ENCODE data around the gene SERP1. TPM values are rescaled to one million over a fixed set of nuclear protein-coding genes. Genes with fewer than 3 reads are reported as not detected.
A peak's percentile ranks its signal among the peaks of the same experiment; 100 is the strongest.

The SERP1 gene
- polyA plus RNA-seq (2012; rRNA removed): 61.7 and 77.4 TPM in 2 replicates
- 60.7 and 61.4 TPM in 2 replicates for polyA plus RNA-seq (2012; cell fraction: cytosol; rRNA removed)
- polyA plus RNA-seq (2012; cell fraction: nucleus; rRNA removed): 77.7 and 128 TPM in 2 replicates

GRCh38 chr3:150546226-150547044, at the start of gene SERP1, which contains the start of gene EIF2A:
Gene SERP1 (minus strand): TSS chr3:150546496. CDS start chr3:150546135, 361 bp downstream.
Gene EIF2A (plus strand): TSS chr3:150546787. CDS start chr3:150546803, 16 bp downstream.
- H2AFZ ChIP-seq (ENCODE audit: low read depth): peak within 1 kb of the TSS; percentile 81
- CTCF ChIA-PET: interaction anchor here (1.1 kb wide), 1 partner anchor 217 kb away, joined by 3 read pairs; the partner anchor contains the start of gene SIAH2
- H3F3A ChIP-seq (replicated peaks; ENCODE audit: insufficient read depth): peaks cover 18% of the 10 kb centered on the region
- H3K9me3 ChIP-seq: no peaks in the 10 kb centered on the region
- peak; percentile 94 for DNase-seq
- H3K4me3 ChIP-seq (ENCODE audit: low read depth in 2 of 2, low read length in 1 of 2): peak within 1 kb of the TSS; percentile 83 to 87
- POLR2A ChIA-PET: interaction anchor here (0.8 to 1.3 kb wide), 7 partner anchors 9 to 575 kb away, joined by 3 to 10 read pairs (median 3); partner anchors contain the start of genes ERICH6, SELENOT and SIAH2
- H3K27me3 ChIP-seq (ENCODE audit: insufficient read depth): no peaks in the 10 kb centered on the region
- 1% methylated on average over 27 of the region's 86 CpGs for whole genome bisulfite sequencing (ENCODE audit: low lambda C conversion rate)
- peak within 1 kb of the TSS; percentile 96 for H3K9ac ChIP-seq
- H3K36me3 ChIP-seq (replicated peaks in 1 of 2; ENCODE audit: control insufficient read depth in 1 of 2, insufficient read depth in 2 of 2, low read length in 1 of 2): peaks cover 31 to 43% of the 10 kb centered on the region in 2 experiments
- peak within 1 kb of the TSS; percentile 95 to 98 for H3K27ac ChIP-seq (ENCODE audit: low read depth in 2 of 2, low read length in 1 of 2)
- peaks cover 40% of the 10 kb centered on the region for H4K20me1 ChIP-seq (ENCODE audit: insufficient read depth)
- peak within 1 kb of the TSS; percentile 88 for H3K4me2 ChIP-seq
- peaks cover 5 to 8% of the 10 kb centered on the region in 2 experiments; a peak in 3 of 4 replicates for H3K4me1 ChIP-seq (ENCODE audit: control insufficient read depth in 1 of 2, insufficient read depth in 2 of 2, low read depth in 1 of 2, low read length in 1 of 2)
- H3K9me2 ChIP-seq: no peaks in the 10 kb centered on the region
- H3K79me2 ChIP-seq (ENCODE audit: insufficient read depth): peaks cover 93% of the 10 kb centered on the region
- TF ChIP-seq NRF1 (IDR thresholded peaks at IDR 0.05; ENCODE audit: low read depth, low read length) (peak; percentile 67), ELF1 (IDR thresholded peaks at IDR 0.05) (peak; percentile 85), ZBTB33 (IDR thresholded peaks at IDR 0.05; ENCODE audit: borderline replicate concordance, low read depth) (peak; percentile 77; the same call in 1 of the 2 replicates), TAF1 (IDR thresholded peaks at IDR 0.05; ENCODE audit: borderline replicate concordance, low read depth, low read length) (peak; percentile 75; the same call in 1 of the 2 replicates), FOSL2 (IDR thresholded peaks at IDR 0.05; ENCODE audit: borderline replicate concordance, low read depth) (no peak), GABPA (IDR thresholded peaks at IDR 0.05; ENCODE audit: low read depth) (peak; percentile 99), RXRA (IDR thresholded peaks at IDR 0.05; ENCODE audit: borderline replicate concordance, low read depth) (no peak), GATA2 (CRISPR knock-in tag; IDR thresholded peaks at IDR 0.05) (no peak), REST (IDR thresholded peaks at IDR 0.05; ENCODE audit: low read depth, low read length) (peak; percentile 40; the same call in 1 of the 2 replicates), YY1 (IDR thresholded peaks at IDR 0.05; ENCODE audit: low read depth) (peak; percentile 98), EP300 (IDR thresholded peaks at IDR 0.05; ENCODE audit: borderline replicate concordance in 1 of 2, low read depth in 1 of 2, low read length in 1 of 2) (peak in 1 of 2 experiments; percentile 12; a peak in 2 of 4 replicates), POLR2AphosphoS5 (IDR thresholded peaks at IDR 0.05; ENCODE audit: low read depth, low read length) (peak; percentile 92), SIN3A (IDR thresholded peaks at IDR 0.05; ENCODE audit: borderline replicate concordance, low read depth, low read length) (peak; percentile 52; the same call in 1 of the 2 replicates), IRF3 (IDR thresholded peaks at IDR 0.05; ENCODE audit: low read depth, low read length) (no peak), CTCF (IDR thresholded peaks at IDR 0.05) (no peak), SMC3 (IDR thresholded peaks at IDR 0.05; ENCODE audit: low read depth, low read length) (no peak), USF2 (IDR thresholded peaks at IDR 0.05; ENCODE audit: borderline replicate concordance, low read depth, low read length) (no peak), EZH2phosphoT487 (IDR thresholded peaks at IDR 0.05; ENCODE audit: borderline replicate concordance, low read depth) (no peak), RFX5 (IDR thresholded peaks at IDR 0.05; ENCODE audit: low read length) (peak; percentile 50; the same call in 1 of the 2 replicates), MAX (IDR thresholded peaks at IDR 0.05; ENCODE audit: low read depth) (peak; percentile 95)
